ENCODE measurements around the gene BTBD7.

BTBD7 gene

GRCh38 chr14:93299866-93300265 is 33.0 kb downstream of the BTBD7 start:
- DNase-seq, result no peak
- H3K36me3 ChIP-seq, result no peaks in the 10 kb centered on the region
- no peaks in the 10 kb centered on the region for H3K27me3 ChIP-seq (ENCODE audit: insufficient read depth, low read depth, severe bottlenecking)
- no peak overlapping the region for H3K4me3 ChIP-seq (ENCODE audit: low read depth, low read length)
- TF ChIP-seq CTCF (IDR thresholded peaks at IDR 0.05; ENCODE audit: low read depth, low read length), result no peak
- H3K9me3 ChIP-seq (ENCODE audit: severe bottlenecking), result no peaks in the 10 kb centered on the region
- no peak overlapping the region for H3K27ac ChIP-seq

GRCh38 chr14:93299416-93299815 is 33.4 kb downstream of the BTBD7 start:
- TF ChIP-seq CTCF (IDR thresholded peaks at IDR 0.05; ENCODE audit: low read depth, low read length), result no peak
- H3K27me3 ChIP-seq (ENCODE audit: insufficient read depth, low read depth, severe bottlenecking), result no peaks in the 10 kb centered on the region

DNA sequence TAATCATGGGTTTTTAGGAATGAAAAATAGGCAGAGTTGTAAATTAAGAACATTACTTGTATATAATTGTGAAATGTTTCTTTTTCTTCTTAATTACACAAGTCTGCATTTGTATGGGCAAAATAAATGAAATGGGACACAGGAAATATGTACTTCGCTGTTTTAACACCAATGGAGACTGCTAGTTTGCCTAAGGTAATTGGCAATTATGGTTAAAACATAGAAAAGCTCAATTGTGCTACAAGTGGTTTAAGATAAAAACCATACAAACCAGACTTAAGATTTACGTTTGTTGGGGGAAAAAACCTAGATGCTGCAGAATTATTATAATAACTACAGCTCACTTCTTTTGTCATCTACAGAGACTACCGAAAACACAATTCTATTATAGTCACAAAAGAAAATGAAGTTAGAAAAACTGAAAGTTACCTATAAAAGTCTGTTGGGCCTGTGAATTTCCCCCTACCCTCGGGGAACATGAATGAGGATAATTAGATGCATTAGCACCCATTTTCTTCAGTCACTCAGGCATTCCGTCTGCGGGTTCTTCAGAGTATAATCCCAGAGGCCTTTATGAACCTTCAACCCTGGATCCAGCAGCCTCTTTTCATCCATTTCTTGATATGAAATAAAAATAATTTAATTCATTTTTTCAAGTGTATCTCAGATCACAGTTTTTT is 37.2 kb downstream of the BTBD7 start:
- DNase-seq, result no peak
- no peak overlapping the region for H3K4me3 ChIP-seq (ENCODE audit: low read depth, low read length)
- no peak for TF ChIP-seq CTCF (IDR thresholded peaks at IDR 0.05; ENCODE audit: low read depth, low read length)
- H3K27me3 ChIP-seq (ENCODE audit: insufficient read depth, low read depth, severe bottlenecking), result no peaks in the 10 kb centered on the region
- no peaks in the 10 kb centered on the region for H3K9me3 ChIP-seq (ENCODE audit: severe bottlenecking)
- H3K27ac ChIP-seq, result no peak overlapping the region
- H3K36me3 ChIP-seq, result peaks cover 12% of the 10 kb centered on the region

More at GRCh38 chr14:93299416-93299815, 33.4 kb downstream of the BTBD7 start:
- no peaks in the 10 kb centered on the region for H3K9me3 ChIP-seq (ENCODE audit: severe bottlenecking)
- no peak overlapping the region for H3K27ac ChIP-seq
- peaks cover under 1% of the 10 kb centered on the region for H3K36me3 ChIP-seq
- no peak overlapping the region for H3K4me3 ChIP-seq (ENCODE audit: low read depth, low read length)
- DNase-seq, result no peak

- Histone ChIP-seq H3K27ac (no peak overlapping the region), H3K4me3 (ENCODE audit: low read depth, low read length) (no peak overlapping the region), H3K9me3 (ENCODE audit: severe bottlenecking) (no peaks in the 10 kb centered on the region), H3K36me3 (peaks cover 19% of the 10 kb centered on the region), H3K27me3 (ENCODE audit: insufficient read depth, low read depth, severe bottlenecking) (no peaks in the 10 kb centered on the region)
- TF ChIP-seq CTCF (IDR thresholded peaks at IDR 0.05; ENCODE audit: low read depth, low read length), result no peak
- no peak for DNase-seq
These were observed 46.5 kb downstream of the BTBD7 start for GRCh38 chr14:93286212-93286890.

DNA sequence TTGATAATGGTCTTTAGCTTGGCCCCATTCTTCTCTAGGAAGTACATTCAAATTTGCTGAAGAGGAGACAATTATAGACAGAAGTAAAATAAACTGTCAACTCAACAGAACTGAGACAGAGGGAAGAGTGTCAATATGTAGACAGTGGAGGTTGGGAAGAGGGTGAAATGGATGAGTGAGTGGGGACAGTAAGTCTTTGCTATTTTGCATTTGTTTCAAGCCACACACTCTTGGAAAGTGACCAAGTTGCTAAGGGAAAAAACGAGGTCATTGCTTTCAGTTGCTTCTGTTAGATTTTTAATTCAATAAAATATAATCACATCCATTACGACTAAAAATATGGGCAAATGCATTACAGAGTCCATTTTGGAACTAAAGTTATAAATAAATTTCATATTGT is 47.8 kb downstream of the BTBD7 start:
- TF ChIP-seq CTCF (IDR thresholded peaks at IDR 0.05; ENCODE audit: low read depth, low read length), result no peak
- peaks cover 19% of the 10 kb centered on the region for H3K36me3 ChIP-seq

More for the DNA sequence above, 47.8 kb downstream of the BTBD7 start:
- no peaks in the 10 kb centered on the region for H3K27me3 ChIP-seq (ENCODE audit: insufficient read depth, low read depth, severe bottlenecking)
- no peak overlapping the region for H3K27ac ChIP-seq
- no peak overlapping the region for H3K4me3 ChIP-seq (ENCODE audit: low read depth, low read length)
- no peaks in the 10 kb centered on the region for H3K9me3 ChIP-seq (ENCODE audit: severe bottlenecking)
- no peak for DNase-seq
